HEK293T (cell line): Measurements from ENCODE around the gene OAT.

Source experiments
- CTCF ChIA-PET: fragments of 350-600 bp; formaldehyde crosslinking; extraction: SDS; loops from one replicate; lab custom pipeline; 2021; ENCODE audit warnings: antibody characterized with exemption, inconsistent platforms; lab: Yijun Ruan, JAX
- POLR2A ChIA-PET: fragments of 350-600 bp; formaldehyde crosslinking; extraction: SDS; loops from one replicate; lab custom pipeline; 2020; ENCODE audit warnings: antibody characterized with exemption, inconsistent platforms; lab: Yijun Ruan, JAX
- DNase-seq: peaks from one replicate; pipeline ENCODE4 v3.0.0; 2012; ENCODE audit warnings: mixed read lengths; ENCODE audit errors: extremely low spot score
- ARNT ChIP-seq: fragments of 450-650 bp; IDR thresholded peaks from 2 replicates; pipeline ENCODE4 v1.6.1; 2017; ENCODE audit warnings: mild to moderate bottlenecking
- BHLHE40 ChIP-seq: fragments of 450-650 bp; IDR thresholded peaks from 2 replicates; pipeline ENCODE4 v1.6.1; 2016; ENCODE audit warnings: mild to moderate bottlenecking, moderate library complexity, borderline replicate concordance
- CTBP1 ChIP-seq: fragments of 450-650 bp; IDR thresholded peaks from 2 replicates; pipeline ENCODE4 v1.6.1; 2016; ENCODE audit warnings: borderline replicate concordance
- ELF4 ChIP-seq: fragments of 450-650 bp; IDR thresholded peaks from 2 replicates; pipeline ENCODE4 v1.6.1; 2017; ENCODE audit warnings: antibody characterized with exemption
- FOXA1 ChIP-seq: fragments of 450-650 bp; IDR thresholded peaks from 2 replicates; pipeline ENCODE4 v1.6.1; 2016; ENCODE audit warnings: mild to moderate bottlenecking
- FOXK2 ChIP-seq: fragments of 450-650 bp; IDR thresholded peaks from 2 replicates; pipeline ENCODE4 v1.6.1; 2016; ENCODE audit warnings: mild to moderate bottlenecking
- FOXM1 ChIP-seq: fragments of 450-650 bp; IDR thresholded peaks from 2 replicates; pipeline ENCODE4 v1.6.1; 2017; ENCODE audit warnings: mild to moderate bottlenecking, borderline replicate concordance
- HDGF ChIP-seq: fragments of 450-650 bp; IDR thresholded peaks from 2 replicates; pipeline ENCODE4 v1.6.1; 2017; ENCODE audit warnings: antibody characterized with exemption, borderline replicate concordance
- L3MBTL2 ChIP-seq: fragments of 450-650 bp; conservative IDR thresholded peaks from 2 replicates; pipeline ENCODE4 v1.6.1; 2016; ENCODE audit warnings: mild to moderate bottlenecking
- LEF1 ChIP-seq: fragments of 450-650 bp; IDR thresholded peaks from 2 replicates; pipeline ENCODE4 v1.6.1; 2017; ENCODE audit warnings: mild to moderate bottlenecking, borderline replicate concordance
- NFRKB ChIP-seq: fragments of 450-650 bp; IDR thresholded peaks from 2 replicates; pipeline ENCODE4 v1.6.1; 2016; ENCODE audit warnings: mild to moderate bottlenecking, moderate library complexity
- SP1 ChIP-seq: fragments of 450-650 bp; IDR thresholded peaks from 2 replicates; pipeline ENCODE4 v1.6.1; 2017
- SUZ12 ChIP-seq: fragments of 450-650 bp; IDR thresholded peaks from 2 replicates; pipeline ENCODE4 v1.6.1; 2016; ENCODE audit warnings: mild to moderate bottlenecking
- TARDBP ChIP-seq: fragments of 450-650 bp; IDR thresholded peaks from 2 replicates; pipeline ENCODE4 v1.6.1; 2016
- ZNF384 ChIP-seq: fragments of 450-650 bp; IDR thresholded peaks from 2 replicates; pipeline ENCODE4 v1.6.1; 2016
- TF ChIP-seq, protein P1 (sequence below): fragments of 450-650 bp; IDR thresholded peaks from 2 replicates; pipeline ENCODE4 v1.6.1; 2016

OAT gene

DNA sequence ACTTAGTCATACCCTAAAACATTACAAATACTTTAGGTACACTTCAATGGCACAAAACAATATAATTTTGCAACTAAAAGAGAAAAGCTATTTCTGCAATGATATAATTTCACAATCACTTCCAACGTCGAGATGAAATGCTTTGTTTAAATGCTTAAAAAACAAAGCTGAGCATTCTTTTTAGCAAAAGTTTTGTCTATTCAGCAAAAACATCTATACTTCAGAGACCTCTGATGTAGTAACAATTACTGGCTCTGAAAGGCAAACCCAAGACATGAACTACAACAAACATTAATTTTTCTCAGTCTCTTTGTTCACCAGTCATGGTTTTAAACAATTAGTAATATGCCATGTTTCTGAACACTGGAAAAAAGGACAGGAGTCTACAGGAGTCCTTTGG lies 16.4 kb downstream of the OAT start:
- DNase-seq = no peak
- ChIA-PET POLR2A (no interaction called here), CTCF (no interaction called here)
- TF ChIP-seq BHLHE40 (no peak), ARNT (no peak), CTBP1 (no peak), TARDBP (no peak), L3MBTL2 (no peak), SP1 (no peak), HDGF (no peak), FOXM1 (no peak), FOXK2 (no peak), NFRKB (no peak)
- TF ChIP-seq, protein P1, sequence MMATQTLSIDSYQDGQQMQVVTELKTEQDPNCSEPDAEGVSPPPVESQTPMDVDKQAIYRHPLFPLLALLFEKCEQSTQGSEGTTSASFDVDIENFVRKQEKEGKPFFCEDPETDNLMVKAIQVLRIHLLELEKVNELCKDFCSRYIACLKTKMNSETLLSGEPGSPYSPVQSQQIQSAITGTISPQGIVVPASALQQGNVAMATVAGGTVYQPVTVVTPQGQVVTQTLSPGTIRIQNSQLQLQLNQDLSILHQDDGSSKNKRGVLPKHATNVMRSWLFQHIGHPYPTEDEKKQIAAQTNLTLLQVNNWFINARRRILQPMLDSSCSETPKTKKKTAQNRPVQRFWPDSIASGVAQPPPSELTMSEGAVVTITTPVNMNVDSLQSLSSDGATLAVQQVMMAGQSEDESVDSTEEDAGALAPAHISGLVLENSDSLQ = no peak

DNA sequence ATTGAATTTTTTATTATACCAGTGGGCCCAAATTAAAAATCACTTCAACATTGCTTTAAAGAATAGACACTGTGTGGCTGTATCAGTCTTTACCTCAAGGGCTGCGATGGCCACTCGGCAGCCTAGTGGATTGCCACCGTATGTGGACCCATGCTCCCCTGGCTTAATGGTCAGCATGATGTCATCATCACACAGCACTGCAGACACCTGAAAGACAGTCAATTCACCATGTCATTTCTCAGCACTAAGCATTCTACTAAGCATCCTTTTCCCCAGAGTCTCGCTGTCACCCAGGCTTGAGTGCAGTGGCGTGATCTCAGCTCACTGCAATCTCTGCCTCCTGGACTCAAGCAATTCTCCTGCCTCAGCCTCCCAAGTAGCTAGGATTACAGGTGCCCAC lies 17.1 kb downstream of the OAT start:
- TF ChIP-seq BHLHE40 = no peak
- no peak for TF ChIP-seq CTBP1
- no peak for TF ChIP-seq SUZ12
- TF ChIP-seq SP1 = no peak
- TF ChIP-seq FOXA1 = no peak
- no peak for TF ChIP-seq ZNF384
- no peak for TF ChIP-seq LEF1
- TF ChIP-seq FOXK2 = no peak
- no peak for TF ChIP-seq L3MBTL2
- TF ChIP-seq HDGF = no peak
- TF ChIP-seq, protein P1 = no peak
- no peak for TF ChIP-seq TARDBP
- no peak for TF ChIP-seq FOXM1
- TF ChIP-seq ARNT = no peak
- TF ChIP-seq ELF4 = no peak
- no peak for DNase-seq
- ChIA-PET POLR2A (no interaction called here), CTCF (no interaction called here)

DNA sequence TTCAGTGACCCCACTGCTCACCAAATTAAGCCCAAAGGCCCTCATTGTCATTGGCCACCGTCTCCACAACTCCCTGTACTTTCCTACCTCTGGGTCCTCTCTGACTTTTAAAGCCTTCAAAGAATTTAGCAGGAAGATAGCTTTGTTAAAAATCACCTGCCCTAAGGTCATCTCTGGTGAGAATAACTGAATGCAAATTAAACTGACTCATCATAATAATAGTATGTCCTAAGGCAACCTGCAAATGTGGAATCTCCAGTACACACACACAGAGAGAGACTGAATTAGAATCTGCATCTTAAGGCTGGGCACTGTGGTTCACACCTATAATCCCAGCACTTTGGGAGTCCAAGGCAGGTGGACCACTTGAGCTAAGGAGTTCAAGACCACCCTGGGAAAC lies 24.1 kb downstream of the OAT start:
- ChIA-PET POLR2A (no interaction called here), CTCF (interaction anchor here (1.6 to 2.2 kb wide), 2 partner anchors 9 to 400 kb away, joined by 5 to 7 read pairs; no protein-coding TSS in a partner anchor)
- no peak for DNase-seq
- TF ChIP-seq BHLHE40 (no peak), TARDBP (no peak), LEF1 (no peak)

DNA sequence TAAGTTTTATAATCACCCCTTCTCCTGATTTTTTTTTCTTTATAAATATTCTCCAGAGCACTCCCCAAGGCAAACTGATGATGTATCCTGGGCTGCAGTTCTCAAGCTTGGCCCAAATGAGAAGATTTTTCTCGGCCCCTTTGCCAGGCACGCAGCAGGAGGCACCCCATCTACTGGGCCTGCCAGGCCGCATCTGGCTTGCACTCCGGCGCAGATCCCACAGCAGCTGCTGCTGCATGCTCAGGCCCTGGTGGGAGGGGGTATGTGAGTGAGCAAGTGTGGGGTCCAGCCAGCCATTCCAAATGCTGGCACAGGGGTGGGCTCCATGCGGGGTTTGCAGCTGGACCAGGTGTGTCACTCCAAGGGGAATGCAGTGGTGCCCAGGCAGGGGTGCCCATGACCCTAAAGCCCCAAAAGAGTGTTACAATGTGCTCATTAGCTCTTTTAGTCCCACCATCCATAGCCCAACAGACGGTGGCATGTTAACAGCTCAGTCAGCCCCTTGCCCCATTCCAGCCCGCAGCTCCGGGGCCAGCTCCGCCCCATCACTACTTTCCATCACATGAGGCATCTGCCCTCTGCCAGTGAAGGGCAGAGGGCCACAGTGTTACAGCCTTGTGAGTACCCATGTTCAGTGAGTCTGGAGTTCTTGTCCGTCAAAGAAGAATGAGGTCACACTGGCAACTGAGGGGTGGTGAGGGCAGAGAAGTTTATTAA lies 25.9 kb downstream of the OAT start:
- DNase-seq = no peak
- CTCF ChIA-PET = interaction anchor here (1.6 to 2.2 kb wide), 2 partner anchors 11 to 398 kb away, joined by 5 to 7 read pairs; no protein-coding TSS in a partner anchor
- TF ChIP-seq ELF4 = no peak
- no peak for TF ChIP-seq SUZ12
- TF ChIP-seq ZNF384 = no peak
- no peak for TF ChIP-seq HDGF
- TF ChIP-seq, protein P1 = no peak
- TF ChIP-seq LEF1 = no peak
- no peak for TF ChIP-seq FOXM1
- no peak for TF ChIP-seq CTBP1
- POLR2A ChIA-PET = no interaction called here

DNA sequence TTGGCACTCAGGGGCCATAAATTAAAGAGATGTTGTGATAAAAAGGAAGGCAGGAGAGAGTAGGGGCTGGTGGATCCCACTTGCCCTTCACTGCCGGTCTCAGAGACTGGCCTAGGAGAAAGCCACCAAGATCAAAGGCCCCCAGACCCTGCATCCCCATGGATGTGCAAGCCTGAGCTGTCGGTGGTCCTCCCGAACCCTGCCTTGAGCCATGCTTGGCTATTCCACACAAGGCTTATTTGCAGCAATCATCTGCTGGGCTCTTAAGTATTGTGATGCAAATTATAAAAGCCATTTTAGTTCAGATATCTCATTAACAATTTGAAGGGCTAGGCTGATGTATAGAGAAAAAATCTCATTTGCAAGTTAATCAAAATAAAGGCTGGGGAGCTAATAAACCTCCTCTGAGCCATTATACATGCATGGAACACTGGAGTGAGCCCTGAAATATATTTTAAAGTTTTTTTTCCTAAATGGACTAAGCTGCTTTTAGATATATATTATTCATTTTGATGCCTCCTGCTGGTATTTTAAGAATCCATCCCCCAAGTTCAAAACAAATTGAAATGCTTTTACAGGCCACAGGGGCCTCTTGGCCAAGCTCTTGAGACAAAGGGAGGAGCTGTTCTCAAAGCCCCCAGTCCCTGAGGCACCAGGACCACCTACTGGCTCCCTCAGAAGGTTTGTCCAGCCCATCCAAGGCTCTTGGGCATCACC lies 28.1 kb downstream of the OAT start:
- CTCF ChIA-PET = interaction anchor here (1.3 to 3.9 kb wide), 3 partner anchors 132 to 395 kb away, joined by 3 to 59 read pairs (median 8); no protein-coding TSS in a partner anchor
- no peak for DNase-seq
- POLR2A ChIA-PET = no interaction called here
- TF ChIP-seq ZNF384 (no peak), SP1 (no peak), ARNT (no peak)
- TF ChIP-seq, protein P1 = no peak
